ENCODE measurements around the gene MGAT4D. TPM values are rescaled to one million over a fixed set of nuclear protein-coding genes. Genes with fewer than 3 reads are reported as not detected.

MGAT4D gene
- polyA plus RNA-seq, 4 donors, result not detected

- Histone ChIP-seq H3K27me3 (ENCODE audit: control insufficient read depth in 3 of 3, insufficient read depth in 3 of 3, low read length in 3 of 3) (peaks cover 0 to 30% (median 0%) of the 10 kb centered on the region in 3 donors), H3K27ac (ENCODE audit: low read depth in 1 of 3, low read length in 2 of 3) (no peak overlapping the region), H3K36me3 (ENCODE audit: control insufficient read depth in 3 of 3, insufficient read depth in 2 of 3, low read depth in 1 of 3, low read length in 3 of 3) (no peaks in the 10 kb centered on the region), H3K9me3 (ENCODE audit: control insufficient read depth in 2 of 2, insufficient read depth in 1 of 2, low read depth in 1 of 2, low read length in 1 of 2) (peaks cover 0 to 11% of the 10 kb centered on the region in 2 donors), H3K4me1 (ENCODE audit: control insufficient read depth in 3 of 3, insufficient read depth in 2 of 3, low read depth in 1 of 3, low read length in 2 of 3) (no peaks in the 10 kb centered on the region), H3K4me3 (ENCODE audit: low read depth in 1 of 3, low read length in 3 of 3) (no peak overlapping the region)
- DNase-seq (no peak), FAIRE-seq (no peak)
Observed at GRCh38 chr4:140504261-140504660, 6.2 kb upstream of the MGAT4D start.

- no peak for DNase-seq
- H3K4me1 ChIP-seq (ENCODE audit: control insufficient read depth in 3 of 3, insufficient read depth in 2 of 3, low read depth in 1 of 3, low read length in 2 of 3), result no peaks in the 10 kb centered on the region
- peaks cover 0 to 44% (median 10%) of the 10 kb centered on the region in 3 donors for H3K27me3 ChIP-seq (ENCODE audit: control insufficient read depth in 3 of 3, insufficient read depth in 3 of 3, low read length in 3 of 3)
- H3K9me3 ChIP-seq (ENCODE audit: control insufficient read depth in 2 of 2, insufficient read depth in 1 of 2, low read depth in 1 of 2, low read length in 1 of 2), result no peaks in the 10 kb centered on the region
- no peaks in the 10 kb centered on the region for H3K36me3 ChIP-seq (ENCODE audit: control insufficient read depth in 3 of 3, insufficient read depth in 2 of 3, low read depth in 1 of 3, low read length in 3 of 3)
- no peak overlapping the region for H3K27ac ChIP-seq (ENCODE audit: low read depth in 1 of 3, low read length in 2 of 3)
- H3K4me3 ChIP-seq (ENCODE audit: low read depth in 1 of 3, low read length in 3 of 3), result no peak overlapping the region
- 77 to 91% (median 83%) methylated on average over 4 of the region's 4 CpGs for WGBS, 3 donors
- no peak for FAIRE-seq
Observed at GRCh38 chr4:140499391-140499790, 1.3 kb upstream of the MGAT4D start.

DNA sequence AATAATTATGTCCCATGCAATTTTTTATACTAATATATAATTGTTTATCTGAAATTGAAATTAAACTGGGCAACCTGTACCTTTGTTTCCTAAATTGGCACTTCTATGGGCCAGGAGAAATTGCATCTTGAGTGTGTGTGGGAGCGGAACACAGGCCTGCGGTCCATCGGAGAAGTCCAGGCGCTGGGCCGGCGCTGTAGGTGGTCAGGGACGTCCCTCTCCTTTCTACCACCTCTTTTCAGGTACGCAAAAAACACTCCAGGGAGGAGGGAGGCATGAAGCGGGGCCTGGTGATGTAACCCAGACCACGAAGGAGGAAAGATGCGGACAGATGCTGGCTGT, 717 bp downstream of the MGAT4D start:
- Histone ChIP-seq H3K4me3 (ENCODE audit: low read depth in 1 of 3, low read length in 3 of 3) (no peak overlapping the region), H3K36me3 (ENCODE audit: control insufficient read depth in 3 of 3, insufficient read depth in 2 of 3, low read depth in 1 of 3, low read length in 3 of 3) (no peaks in the 10 kb centered on the region), H3K27ac (ENCODE audit: low read depth in 1 of 3, low read length in 2 of 3) (no peak overlapping the region), H3K27me3 (ENCODE audit: control insufficient read depth in 3 of 3, insufficient read depth in 3 of 3, low read length in 3 of 3) (peaks cover 0 to 40% (median 12%) of the 10 kb centered on the region in 3 donors), H3K9me3 (ENCODE audit: control insufficient read depth in 2 of 2, insufficient read depth in 1 of 2, low read depth in 1 of 2, low read length in 1 of 2) (no peaks in the 10 kb centered on the region), H3K4me1 (ENCODE audit: control insufficient read depth in 3 of 3, insufficient read depth in 2 of 3, low read depth in 1 of 3, low read length in 2 of 3) (no peaks in the 10 kb centered on the region)
- no peak for FAIRE-seq
- WGBS, 3 donors, result 83 to 86% (median 84%) methylated on average over 11 of the region's 11 CpGs
- DNase-seq, result no peak

DNA sequence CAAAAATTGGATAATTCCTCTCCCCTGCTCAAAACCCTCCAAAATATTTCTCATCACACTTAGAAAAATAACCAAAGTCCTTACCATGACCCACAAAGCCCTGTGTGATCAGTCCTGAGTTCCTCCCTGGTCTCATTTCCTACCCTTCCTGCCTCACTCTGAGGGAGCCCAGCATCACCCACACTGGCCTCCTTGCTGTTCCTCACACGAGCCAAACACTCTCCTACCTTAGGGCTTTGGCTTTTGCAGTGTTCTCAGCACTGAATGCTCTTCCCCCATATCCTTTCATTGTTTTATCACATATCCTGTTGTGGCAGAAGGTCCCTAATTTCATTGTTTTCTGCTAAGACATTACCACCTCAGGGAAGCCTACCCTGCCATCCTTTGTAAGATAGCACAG, 12.2 kb downstream of the MGAT4D start:
- FAIRE-seq, result no peak
- no peaks in the 10 kb centered on the region for H3K36me3 ChIP-seq (ENCODE audit: control insufficient read depth in 3 of 3, insufficient read depth in 2 of 3, low read depth in 1 of 3, low read length in 3 of 3)
- DNase-seq, result no peak
- H3K27ac ChIP-seq (ENCODE audit: low read depth in 1 of 3, low read length in 2 of 3), result no peak overlapping the region
- WGBS, 3 donors, result 62 to 77% (median 65%) methylated on average over 1 of the region's 1 CpG
- peaks cover 0 to 4% (median 0%) of the 10 kb centered on the region in 3 donors for H3K27me3 ChIP-seq (ENCODE audit: control insufficient read depth in 3 of 3, insufficient read depth in 3 of 3, low read length in 3 of 3)
- H3K9me3 ChIP-seq (ENCODE audit: control insufficient read depth in 2 of 2, insufficient read depth in 1 of 2, low read depth in 1 of 2, low read length in 1 of 2), result no peaks in the 10 kb centered on the region
- H3K4me1 ChIP-seq (ENCODE audit: control insufficient read depth in 3 of 3, insufficient read depth in 2 of 3, low read depth in 1 of 3, low read length in 2 of 3), result no peaks in the 10 kb centered on the region
- H3K4me3 ChIP-seq (ENCODE audit: low read depth in 1 of 3, low read length in 3 of 3), result no peak overlapping the region

DNA sequence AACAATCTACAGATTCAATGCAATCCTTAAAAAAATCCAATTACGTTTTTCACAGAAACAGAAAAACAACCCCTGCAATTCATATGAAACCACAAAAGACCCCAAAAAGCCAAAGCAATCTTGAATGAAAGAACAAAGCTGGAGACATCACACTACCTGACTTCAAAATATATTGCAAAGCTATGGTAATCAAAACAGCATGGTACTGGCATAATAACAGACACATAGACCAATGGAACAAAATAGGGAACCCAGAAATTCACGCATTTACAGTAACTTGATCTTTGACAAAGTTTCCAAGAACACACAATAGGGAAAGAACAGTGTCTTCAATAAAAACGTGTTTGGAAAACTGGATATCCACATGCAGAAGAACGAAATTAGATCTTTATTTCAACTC, 14.6 kb downstream of the MGAT4D start:
- no peaks in the 10 kb centered on the region for H3K9me3 ChIP-seq (ENCODE audit: control insufficient read depth in 2 of 2, insufficient read depth in 1 of 2, low read depth in 1 of 2, low read length in 1 of 2)
- H3K4me3 ChIP-seq (ENCODE audit: low read depth in 1 of 3, low read length in 3 of 3), result no peak overlapping the region
- H3K36me3 ChIP-seq (ENCODE audit: control insufficient read depth in 3 of 3, insufficient read depth in 2 of 3, low read depth in 1 of 3, low read length in 3 of 3), result no peaks in the 10 kb centered on the region
- H3K27me3 ChIP-seq (ENCODE audit: control insufficient read depth in 3 of 3, insufficient read depth in 3 of 3, low read length in 3 of 3), result no peaks in the 10 kb centered on the region
- WGBS, 3 donors, result 85 to 92% (median 87%) methylated on average over 4 of the region's 4 CpGs
- no peaks in the 10 kb centered on the region for H3K4me1 ChIP-seq (ENCODE audit: control insufficient read depth in 3 of 3, insufficient read depth in 2 of 3, low read depth in 1 of 3, low read length in 2 of 3)
- DNase-seq (no peak), FAIRE-seq (no peak)
- H3K27ac ChIP-seq (ENCODE audit: low read depth in 1 of 3, low read length in 2 of 3), result no peak overlapping the region

DNA sequence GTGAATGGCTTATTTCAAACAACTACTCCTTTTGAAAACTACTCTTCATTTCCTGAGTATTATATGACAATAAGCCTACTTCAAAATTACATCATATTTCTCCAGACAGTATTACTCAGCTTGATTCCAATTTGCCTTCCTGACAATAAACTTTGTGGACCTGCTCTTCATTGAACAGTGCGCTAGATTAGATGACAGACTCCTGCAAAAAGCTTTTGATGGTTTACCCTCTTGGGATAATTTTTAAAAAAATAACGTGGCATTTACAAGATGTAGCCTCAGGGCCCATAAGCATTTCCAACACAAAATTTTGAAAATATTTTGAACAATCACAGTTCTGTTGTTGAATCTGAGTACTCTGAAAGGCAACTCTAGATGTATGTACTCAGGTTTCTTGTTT, 25.9 kb downstream of the MGAT4D start:
- Histone ChIP-seq H3K4me1 (ENCODE audit: control insufficient read depth in 3 of 3, insufficient read depth in 2 of 3, low read depth in 1 of 3, low read length in 2 of 3) (no peaks in the 10 kb centered on the region), H3K9me3 (ENCODE audit: control insufficient read depth in 2 of 2, insufficient read depth in 1 of 2, low read depth in 1 of 2, low read length in 1 of 2) (no peaks in the 10 kb centered on the region), H3K36me3 (ENCODE audit: control insufficient read depth in 3 of 3, insufficient read depth in 2 of 3, low read depth in 1 of 3, low read length in 3 of 3) (no peaks in the 10 kb centered on the region), H3K27me3 (ENCODE audit: control insufficient read depth in 3 of 3, insufficient read depth in 3 of 3, low read length in 3 of 3) (peaks cover 0 to 8% (median 0%) of the 10 kb centered on the region in 3 donors), H3K27ac (ENCODE audit: low read depth in 1 of 3, low read length in 2 of 3) (no peak overlapping the region), H3K4me3 (ENCODE audit: low read depth in 1 of 3, low read length in 3 of 3) (no peak overlapping the region)
- no peak for FAIRE-seq
- DNase-seq, result no peak
- 77 to 80% (median 78%) methylated on average over 2 of the region's 2 CpGs for WGBS, 3 donors

GRCh38 chr4:140469791-140470733, 28.0 kb downstream of the MGAT4D start:
- Histone ChIP-seq H3K36me3 (ENCODE audit: control insufficient read depth in 3 of 3, insufficient read depth in 2 of 3, low read depth in 1 of 3, low read length in 3 of 3) (no peaks in the 10 kb centered on the region), H3K4me3 (ENCODE audit: low read depth in 1 of 3, low read length in 3 of 3) (no peak overlapping the region), H3K27ac (ENCODE audit: low read depth in 1 of 3, low read length in 2 of 3) (no peak overlapping the region), H3K4me1 (ENCODE audit: control insufficient read depth in 3 of 3, insufficient read depth in 2 of 3, low read depth in 1 of 3, low read length in 2 of 3) (no peaks in the 10 kb centered on the region), H3K27me3 (ENCODE audit: control insufficient read depth in 3 of 3, insufficient read depth in 3 of 3, low read length in 3 of 3) (peaks cover 0 to 8% (median 0%) of the 10 kb centered on the region in 3 donors), H3K9me3 (ENCODE audit: control insufficient read depth in 2 of 2, insufficient read depth in 1 of 2, low read depth in 1 of 2, low read length in 1 of 2) (no peaks in the 10 kb centered on the region)
- WGBS, 3 donors, result 64 to 86% (median 79%) methylated on average over 27 of the region's 27 CpGs
- FAIRE-seq, result no peak
- DNase-seq, result no peak

- 37 to 84% (median 61%) methylated on average over 1 of the region's 1 CpG for WGBS, 3 donors
- H3K4me3 ChIP-seq (ENCODE audit: low read depth in 1 of 3, low read length in 3 of 3), result no peak overlapping the region
- H3K36me3 ChIP-seq (ENCODE audit: control insufficient read depth in 3 of 3, insufficient read depth in 2 of 3, low read depth in 1 of 3, low read length in 3 of 3), result no peaks in the 10 kb centered on the region
- FAIRE-seq (no peak), DNase-seq (no peak)
- peaks cover 0 to 9% (median 2%) of the 10 kb centered on the region in 3 donors for H3K4me1 ChIP-seq (ENCODE audit: control insufficient read depth in 3 of 3, insufficient read depth in 2 of 3, low read depth in 1 of 3, low read length in 2 of 3)
- H3K27ac ChIP-seq (ENCODE audit: low read depth in 1 of 3, low read length in 2 of 3), result no peak overlapping the region
- peaks cover 0 to 4% of the 10 kb centered on the region in 2 donors for H3K9me3 ChIP-seq (ENCODE audit: control insufficient read depth in 2 of 2, insufficient read depth in 1 of 2, low read depth in 1 of 2, low read length in 1 of 2)
- peaks cover 0 to 8% (median 0%) of the 10 kb centered on the region in 3 donors for H3K27me3 ChIP-seq (ENCODE audit: control insufficient read depth in 3 of 3, insufficient read depth in 3 of 3, low read length in 3 of 3)
Observed at GRCh38 chr4:140466146-140466545, 31.9 kb downstream of the MGAT4D start.

Measured in small intestine (tissue), 7 donors.